Endothelial cell of umbilical vein (primary cell): ENCODE results near the gene ODAPH. TPM values are rescaled to one million over a fixed set of nuclear protein-coding genes. Genes with fewer than 3 reads are reported as not detected.

ENCODE experiments used
- BruUV-seq: library from RNA; stranded (reverse); fragments of 400-500 nt; replicated peaks from 2 replicates; lab custom pipeline; 2021; lab: Mats Ljungman, UMichigan
- CTCF ChIA-PET: fragments of 300-600, 350-600 bp; sonication (Branson Sonifier 250); formaldehyde crosslinking; loops from one replicate; lab custom pipeline; 2021; ENCODE audit warnings: antibody characterized with exemption, inconsistent platforms; lab: Charles Lee
- POLR2A ChIA-PET: fragments of 300-600, 350-600 bp; sonication (Branson Sonifier 250); formaldehyde crosslinking; loops from one replicate; lab custom pipeline; 2021; ENCODE audit warnings: antibody characterized with exemption, inconsistent platforms; lab: Charles Lee
- DNase-seq: peaks from one replicate; pipeline ENCODE4 v3.0.0-alpha.2; 2011; ENCODE audit warnings: low read depth, low spot score
- FAIRE-seq: peaks from 2 replicates; lab custom pipeline; 2011; peaks lifted over from hg19 to GRCh38; lab: Jason Lieb, UNC
- H2AFZ ChIP-seq: 2 replicates; pipeline ENCODE4 v1.6.0; 2012; ENCODE audit warnings: low read depth, low read length, control low read depth, inconsistent platforms
- H3K27ac ChIP-seq: 2 replicates; pipeline ENCODE4 v1.5.1; 2011; ENCODE audit warnings: low read depth, mild to moderate bottlenecking, control low read depth, low read length, moderate library complexity; ENCODE audit not compliant: insufficient read depth
- H3K27me3 ChIP-seq, 2 experiments: 2 replicates each; pipeline versions ENCODE4 v1.6.0 to v1.6.1; 2011; ENCODE audit warnings: low read length in 2 of 2, mixed read lengths in 1 of 2; ENCODE audit not compliant: control insufficient read depth in 2 of 2, insufficient read depth in 2 of 2
- H3K36me3 ChIP-seq, 2 experiments: 2 replicates in 1 of 2; 3 replicates in 1 of 2; pipeline ENCODE4 v1.5.1; 2011; ENCODE audit warnings: low read length in 2 of 2, mild to moderate bottlenecking in 1 of 2, moderate library complexity in 1 of 2; ENCODE audit not compliant: control insufficient read depth in 2 of 2, insufficient read depth in 2 of 2; ENCODE audit errors: extremely low read depth in 1 of 2
- H3K4me1 ChIP-seq: 3 replicates; pipeline ENCODE4 v1.5.1; 2011; ENCODE audit warnings: mild to moderate bottlenecking, low read length; ENCODE audit not compliant: control insufficient read depth, insufficient read depth; ENCODE audit errors: extremely low read depth
- H3K4me2 ChIP-seq: 2 replicates; pipeline ENCODE4 v1.6.1; 2011; ENCODE audit warnings: low read length, control low read depth, mixed read lengths; ENCODE audit not compliant: insufficient read depth
- H3K4me3 ChIP-seq, 3 experiments: fragments of 200-600 bp in 1 of 3; sonication (generic), shearing (Covaris generic) in 1 of 3; replicated peaks in 1 of 3; 2 replicates each; pipeline ENCODE4 v1.5.1; 2011 to 2016; ENCODE audit warnings: control low read depth in 3 of 3, low read length in 3 of 3, mild to moderate bottlenecking in 2 of 3, inconsistent platforms in 1 of 3, low read depth in 1 of 3, moderate library complexity in 1 of 3; ENCODE audit not compliant: insufficient read depth in 1 of 3
- H3K79me2 ChIP-seq: 2 replicates; pipeline ENCODE4 v1.6.0; 2012; ENCODE audit warnings: low read length, inconsistent platforms; ENCODE audit not compliant: control insufficient read depth, insufficient read depth
- H3K9ac ChIP-seq: replicated peaks from 2 replicates; pipeline ENCODE3; 2011; ENCODE audit warnings: low read length, control low read depth; ENCODE audit not compliant: insufficient read depth; ENCODE audit errors: extremely low read depth
- H3K9me1 ChIP-seq: replicated peaks from 3 replicates; pipeline ENCODE4 v1.6.0; 2011; ENCODE audit warnings: mild to moderate bottlenecking, low read length; ENCODE audit not compliant: control insufficient read depth, insufficient read depth; ENCODE audit errors: extremely low read depth
- H3K9me3 ChIP-seq: replicated peaks from 2 replicates; pipeline ENCODE4 v1.5.1; 2012; ENCODE audit warnings: low read length, inconsistent platforms; ENCODE audit not compliant: control insufficient read depth, insufficient read depth
- H4K20me1 ChIP-seq: replicated peaks from 2 replicates; pipeline ENCODE3; 2011; ENCODE audit warnings: mild to moderate bottlenecking, low read length; ENCODE audit not compliant: control insufficient read depth, insufficient read depth; ENCODE audit errors: extremely low read depth
- CTCF ChIP-seq, 2 donors: IDR thresholded peaks; 1 replicate in 1 of 2; 2 replicates in 1 of 2; pipeline ENCODE4 v1.5.1; 2011; ENCODE audit warnings: low read length in 2 of 2, mild to moderate bottlenecking in 2 of 2, moderate library complexity in 2 of 2, control low read depth in 1 of 2, inconsistent platforms in 1 of 2, low read depth in 1 of 2; ENCODE audit not compliant: insufficient read depth in 1 of 2; ENCODE audit errors: extremely low read depth in 1 of 2
- EZH2 ChIP-seq: IDR thresholded peaks from 2 replicates; pipeline ENCODE4 v1.6.1; 2012; ENCODE audit warnings: borderline replicate concordance, low read depth, mild to moderate bottlenecking, moderate library complexity, low read length, inconsistent platforms; ENCODE audit not compliant: severe bottlenecking
- FOS ChIP-seq: IDR thresholded peaks from 2 replicates; pipeline ENCODE4 v1.6.1; 2011; ENCODE audit warnings: mild to moderate bottlenecking, low read length, moderate library complexity, borderline replicate concordance; ENCODE audit not compliant: insufficient read depth
- GATA2 ChIP-seq: IDR thresholded peaks from 2 replicates; pipeline ENCODE4 v1.7.0; 2011; ENCODE audit warnings: low read depth, mild to moderate bottlenecking, moderate library complexity, mixed read lengths, low read length; ENCODE audit not compliant: insufficient read length, insufficient read depth
- JUN ChIP-seq: IDR thresholded peaks from 2 replicates; pipeline ENCODE4 v1.6.1; 2011; ENCODE audit warnings: borderline replicate concordance, low read depth; ENCODE audit not compliant: insufficient read length, insufficient read depth
- MAX ChIP-seq: IDR thresholded peaks from 2 replicates; pipeline ENCODE4 v1.6.1; 2011; ENCODE audit not compliant: insufficient read depth, insufficient read length
- MYC ChIP-seq: IDR thresholded peaks from one replicate; pipeline ENCODE4 v1.6.1; 2011; ENCODE audit warnings: mild to moderate bottlenecking, low read depth, low read length
- POLR2A ChIP-seq: IDR thresholded peaks from 2 replicates; pipeline ENCODE4 v1.6.1; 2012; ENCODE audit warnings: low read depth, mild to moderate bottlenecking, control low read depth, low read length
- POLR2AphosphoS5 ChIP-seq: IDR thresholded peaks from 2 replicates; pipeline ENCODE4 v1.6.1; 2012; ENCODE audit warnings: low read depth, mild to moderate bottlenecking, control low read depth, low read length, moderate library complexity; ENCODE audit not compliant: insufficient read depth
- dilution Hi-C: fragments of 300-500 bp; cut with MboI; formaldehyde crosslinking; loops from one replicate; pipeline ENCODE4 v1.15.0; 2019; ENCODE audit warnings: low sequenced_read_pairs; ENCODE audit not compliant: extremely low pct_ligation_motif_present
- intact Hi-C: fragments of 100-400 bp; cut with micrococcal nuclease; formaldehyde crosslinking; loops from one replicate; pipeline ENCODE4 v1.10.0; 2022
- polyA plus RNA-seq, 4 experiments: library from polyadenylated mRNA; depleted of rRNA in 3 of 4; stranded (reverse) in 3 of 4; unstranded in 1 of 4; fragments of >200 nt; gene quantifications; 2 replicates each; pipeline versions ENCODE4 v1.2.1 to v1.2.3, GENCODE V29; 2011 to 2012; ENCODE audit warnings: missing spikeins in 1 of 4
- total RNA-seq: library from RNA; stranded (reverse); gene quantifications from 2 replicates; pipeline ENCODE4 v1.2.3, GENCODE V29; 2021

Gene ODAPH
- total and polyA plus RNA-seq, 2 donors (not counting 3 experiments of a cell fraction or from before 2014, with no cell fraction given) = not detected

GRCh38 chr4:75544870-75545269, 11.0 kb upstream of the ODAPH start:
- H3K9me3 ChIP-seq = no peaks in the 10 kb centered on the region
- H3K4me1 ChIP-seq = no peaks in the 10 kb centered on the region
- FAIRE-seq (no peak), DNase-seq (no peak)
- no peaks in the 10 kb centered on the region for H3K36me3 ChIP-seq
- H3K4me2 ChIP-seq = no peak overlapping the region
- H3K9me1 ChIP-seq = no peaks in the 10 kb centered on the region
- no peaks in the 10 kb centered on the region for H3K79me2 ChIP-seq
- H3K9ac ChIP-seq = no peak overlapping the region
- no peak overlapping the region for H3K4me3 ChIP-seq
- BruUV-seq = no TSS peak
- dilution Hi-C loops = no loop called here
- H4K20me1 ChIP-seq = no peaks in the 10 kb centered on the region
- CTCF ChIA-PET = no interaction called here
- POLR2A ChIA-PET = no interaction called here
- intact Hi-C loops = no loop called here
- H2AFZ ChIP-seq = no peak overlapping the region
- TF ChIP-seq FOS (no peak), MAX (no peak), CTCF (IDR thresholded peaks at IDR 0.05; ENCODE audit: extremely low read depth in 1 of 2, insufficient read depth in 1 of 2, low read depth in 1 of 2, low read length in 2 of 2) (no peak), GATA2 (no peak), POLR2A (no peak), POLR2AphosphoS5 (no peak), JUN (no peak), EZH2 (no peak), MYC (no peak)
- no peak overlapping the region for H3K27ac ChIP-seq
- H3K27me3 ChIP-seq = no peaks in the 10 kb centered on the region
